RPMI8226 (cell line): ENCODE measurements around the gene PARD3B.

Experiments used
- DNase-seq: peaks from one replicate; pipeline ENCODE4 v3.0.0-alpha.2; 2015

Gene PARD3B

DNA sequence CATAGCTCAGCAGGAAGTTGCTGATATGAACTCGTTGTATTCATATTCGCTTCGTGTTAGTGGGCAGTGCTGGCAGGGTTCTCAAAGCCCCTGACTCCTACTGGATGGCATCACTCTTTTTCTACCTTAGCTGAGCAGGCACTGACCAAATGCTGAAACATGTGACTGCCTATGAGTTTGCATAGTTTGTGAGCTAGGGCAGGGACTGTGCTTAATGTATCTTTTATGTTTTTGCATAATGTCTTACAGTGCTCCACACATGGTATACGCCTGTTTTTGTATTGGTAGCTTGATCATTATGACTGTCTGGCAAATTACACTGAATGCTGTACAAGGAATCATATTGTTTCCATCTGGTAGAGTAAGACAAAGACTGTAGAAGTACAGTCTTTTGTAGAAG lies 305.3 kb downstream of the PARD3B start:
- no peak for DNase-seq

DNA sequence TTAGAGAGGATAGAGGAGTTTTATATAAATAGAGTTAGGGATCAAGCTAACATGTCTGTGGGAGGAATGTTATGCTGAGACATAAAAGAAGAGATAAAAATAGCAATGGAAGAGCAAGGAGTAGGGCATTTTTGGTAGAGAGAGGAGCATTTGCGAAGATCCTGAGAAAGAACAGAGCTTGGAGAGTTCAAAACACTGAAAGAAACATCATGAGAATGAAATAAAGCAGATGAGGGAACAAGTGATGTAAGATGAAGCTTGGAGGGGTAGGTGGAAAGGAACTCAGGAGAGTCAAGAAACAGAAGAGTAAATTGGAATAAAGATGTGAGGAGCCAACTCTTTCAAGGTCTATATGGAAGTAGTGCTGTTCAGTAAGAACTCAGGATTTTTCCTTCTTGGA lies 308.6 kb downstream of the PARD3B start:
- DNase-seq = no peak

DNA sequence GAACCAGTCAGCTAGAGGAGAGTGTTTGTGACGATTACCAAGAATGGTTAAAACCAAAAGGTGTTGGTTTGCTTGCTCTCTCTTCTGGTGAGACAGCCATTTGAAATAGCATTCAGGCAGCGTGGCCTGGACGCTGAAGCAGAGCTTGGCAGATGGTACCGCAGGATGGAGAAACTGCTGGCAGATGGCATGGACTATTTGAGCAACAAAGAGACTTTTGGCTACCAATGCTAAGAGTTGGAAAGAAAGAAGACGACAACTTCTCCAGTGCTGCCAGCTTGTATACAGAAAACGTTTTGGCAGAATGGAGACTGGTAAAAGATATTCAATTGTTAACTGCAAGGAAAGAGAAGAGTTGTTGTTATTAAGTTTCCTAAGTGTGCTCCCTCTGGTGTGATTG lies 315.0 kb downstream of the PARD3B start:
- DNase-seq = no peak

DNA sequence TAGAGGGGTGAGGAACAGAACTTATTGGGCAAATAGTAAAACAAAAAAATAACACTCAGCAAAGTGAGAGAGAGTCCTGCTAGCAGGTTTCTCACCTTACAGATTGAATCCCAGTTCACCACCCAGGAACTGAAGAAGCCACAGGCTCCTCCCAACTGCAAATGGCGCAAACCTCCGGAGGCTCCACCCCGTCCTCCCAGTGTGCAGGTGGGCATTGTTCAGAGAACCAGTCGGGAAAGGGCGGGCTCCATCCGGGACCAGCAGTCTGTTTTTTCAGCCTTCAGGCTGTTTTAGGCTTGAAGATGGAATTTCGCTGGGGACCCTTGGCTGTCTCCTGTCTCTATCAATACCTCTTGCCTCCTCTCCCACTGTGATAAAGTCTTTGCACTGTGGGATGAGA lies 317.5 kb downstream of the PARD3B start:
- DNase-seq = no peak

DNA sequence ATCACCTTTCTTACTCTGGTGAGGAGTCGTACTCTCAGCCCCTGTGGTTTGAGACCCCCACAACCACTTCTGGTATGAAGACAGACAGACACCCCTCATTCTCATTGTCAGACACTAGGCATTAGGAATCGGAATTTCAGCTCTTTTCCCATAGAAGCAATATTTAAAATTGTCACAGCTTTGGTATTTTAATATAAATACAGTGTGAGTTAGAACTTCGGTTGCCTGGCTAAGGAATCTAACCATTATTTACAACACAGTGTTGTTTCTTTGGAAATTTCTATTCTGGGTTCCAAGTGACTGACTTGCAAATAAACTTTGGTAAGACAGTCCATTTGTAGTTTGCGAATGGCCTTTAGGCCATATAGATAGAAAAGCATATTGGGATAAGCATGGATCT lies 318.1 kb downstream of the PARD3B start:
- no peak for DNase-seq

DNA sequence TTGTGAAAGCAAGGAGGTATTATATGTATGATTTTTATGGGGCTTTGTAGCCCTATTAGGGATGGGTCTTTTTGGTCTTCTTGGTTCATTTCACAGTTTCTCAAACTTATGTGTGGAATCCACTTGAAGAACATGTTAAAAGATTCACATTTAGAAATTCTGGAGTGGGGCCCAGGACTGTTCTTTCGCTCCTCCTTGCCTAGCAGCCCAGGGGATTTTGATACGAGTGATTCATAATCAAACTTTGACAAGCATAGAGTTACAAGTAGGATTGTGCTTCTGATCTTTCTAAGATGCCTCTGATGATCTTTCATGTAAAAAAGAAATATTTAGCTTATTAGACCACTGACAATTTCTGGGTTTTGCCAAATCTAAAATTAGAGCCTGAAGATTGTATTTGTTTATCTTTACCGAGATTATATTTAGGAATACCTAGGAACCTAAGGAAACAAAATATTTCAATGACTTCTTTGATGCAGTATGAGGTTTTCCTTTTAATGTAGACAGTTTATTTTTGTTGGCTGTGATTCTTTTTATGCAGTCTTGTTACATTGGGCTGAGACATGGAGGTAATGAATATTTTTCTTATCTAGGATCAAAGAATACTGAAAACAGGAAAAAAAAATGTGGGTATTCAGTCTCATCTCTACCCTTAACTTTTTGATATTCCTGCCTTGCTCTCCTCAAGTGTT lies 324.0 kb downstream of the PARD3B start:
- no peak for DNase-seq

DNA sequence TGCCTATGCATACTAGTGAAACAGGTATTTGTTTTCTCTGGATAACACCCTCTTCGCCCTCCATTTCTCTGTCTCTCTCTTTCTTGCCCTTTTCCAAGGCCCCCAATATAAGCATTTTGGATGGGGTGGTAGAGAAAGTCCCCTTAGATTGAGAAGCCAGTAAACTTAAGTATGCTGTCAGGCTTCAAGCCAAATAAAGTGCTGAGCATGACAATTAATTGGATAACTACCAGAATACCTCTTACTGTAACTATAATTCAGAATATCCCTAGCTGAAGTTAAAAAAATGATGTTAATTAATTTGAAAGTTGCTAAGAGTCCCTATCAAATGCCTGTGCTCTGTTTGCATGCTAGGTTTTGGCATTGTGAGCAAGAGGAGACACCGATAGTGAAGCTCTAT lies 324.8 kb downstream of the PARD3B start:
- no peak for DNase-seq

DNA sequence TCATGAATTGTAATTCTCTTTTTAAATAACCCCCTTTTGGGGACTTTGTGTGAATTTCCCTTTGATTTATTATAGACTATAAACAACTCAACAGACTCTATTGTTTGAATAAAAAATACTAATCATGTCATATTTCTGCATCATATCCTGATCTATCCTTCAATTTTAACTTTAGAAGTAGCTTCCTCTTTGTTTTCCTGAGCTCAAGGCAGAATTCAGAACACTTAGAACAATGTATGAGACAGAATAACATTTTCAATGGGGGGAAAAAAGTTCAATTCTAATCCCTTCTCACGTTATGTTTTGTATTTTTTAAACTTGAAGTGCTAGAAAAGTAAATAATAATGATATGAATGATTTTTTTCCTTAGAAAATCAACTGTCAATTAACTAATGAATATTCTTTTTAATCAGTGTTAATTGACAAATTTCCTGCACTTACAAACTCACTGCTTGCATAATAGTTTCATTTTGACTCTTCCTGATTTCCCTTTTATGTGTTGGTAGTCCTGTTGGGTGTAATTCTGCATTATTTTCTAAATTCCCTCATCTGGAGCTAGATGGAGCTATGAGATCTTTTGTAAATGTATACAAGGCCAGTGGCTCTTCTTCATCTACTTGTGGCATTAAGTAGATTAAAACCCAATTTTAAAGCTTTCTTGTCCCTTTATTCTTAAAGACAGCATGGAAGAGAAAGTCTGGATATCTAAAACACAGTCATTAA lies 326.1 kb downstream of the PARD3B start:
- DNase-seq = peak; percentile 30

DNA sequence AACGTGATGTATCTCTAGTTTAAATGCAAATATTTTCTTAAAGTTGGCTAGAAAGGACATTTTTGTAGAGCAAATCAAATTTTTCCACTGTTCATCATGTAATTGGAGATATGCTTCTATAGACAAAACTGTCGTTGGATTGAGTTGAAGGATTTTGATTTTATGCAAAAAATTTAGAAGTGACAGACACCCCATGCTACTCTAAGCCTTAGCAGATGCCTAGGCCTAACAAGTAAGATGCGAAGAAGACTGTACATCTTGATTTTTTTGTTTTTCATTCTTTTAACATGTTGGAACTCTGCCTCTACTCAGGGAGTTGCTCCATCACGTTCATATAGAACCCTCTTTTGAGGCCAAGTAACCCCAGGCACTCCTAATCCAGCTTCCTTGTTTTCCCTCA lies 331.0 kb downstream of the PARD3B start:
- DNase-seq = no peak

DNA sequence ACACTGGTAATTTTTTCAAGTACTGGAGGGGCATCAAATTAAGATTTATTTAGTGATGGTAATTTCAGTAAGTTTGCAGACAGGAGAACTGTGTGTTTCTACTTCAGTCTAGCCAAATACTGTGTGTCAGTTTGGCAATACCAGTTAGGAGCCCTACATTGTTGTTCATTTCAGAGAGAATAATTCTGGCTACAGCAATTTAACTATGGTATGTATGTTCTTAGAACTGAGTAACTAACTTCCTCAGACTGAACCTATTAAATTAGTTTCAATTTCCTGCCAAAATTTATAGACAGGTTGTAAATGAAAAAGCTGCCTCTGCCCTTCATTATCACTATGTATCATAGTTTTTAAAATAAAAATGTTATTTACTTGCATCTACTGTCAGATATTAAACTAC lies 332.4 kb downstream of the PARD3B start:
- DNase-seq = no peak

DNA sequence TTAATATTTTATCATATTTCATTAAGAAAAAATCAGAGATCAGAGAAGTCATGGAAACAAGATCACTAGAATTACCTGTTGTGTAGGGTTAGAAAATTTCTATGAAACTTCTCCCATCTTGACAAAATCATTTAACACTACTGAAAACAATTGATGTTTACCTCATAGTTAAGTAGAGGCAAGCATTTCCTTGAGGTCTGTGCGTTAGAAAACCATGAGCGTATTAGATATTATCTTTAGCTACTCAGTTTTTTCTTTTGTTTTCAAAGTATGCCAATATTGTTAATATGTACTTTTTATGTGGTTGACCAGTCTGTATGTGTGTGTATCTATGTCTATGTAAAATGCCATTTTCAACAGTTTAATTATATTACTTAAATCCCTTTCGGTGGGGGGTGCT lies 335.7 kb downstream of the PARD3B start:
- no peak for DNase-seq

DNA sequence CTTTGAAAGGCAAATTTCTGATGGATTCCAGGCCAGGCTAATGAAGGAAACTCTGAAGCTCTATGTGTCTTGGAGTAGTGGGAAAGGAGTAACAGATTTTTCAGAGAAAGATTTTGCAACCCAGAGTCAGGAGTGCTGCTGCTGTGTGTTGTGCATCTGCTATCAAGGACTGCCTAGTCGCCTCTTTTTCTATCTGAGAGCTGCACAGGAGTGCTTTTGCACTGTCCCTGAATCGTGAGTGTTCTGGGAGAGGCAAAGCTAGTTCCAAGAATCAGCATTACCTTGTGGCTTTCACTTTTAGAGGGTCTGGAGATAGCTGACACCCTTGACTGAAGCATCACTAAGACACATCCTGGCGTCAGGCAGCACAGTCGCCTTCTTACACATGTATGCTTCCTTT lies 336.4 kb downstream of the PARD3B start:
- DNase-seq = no peak

DNA sequence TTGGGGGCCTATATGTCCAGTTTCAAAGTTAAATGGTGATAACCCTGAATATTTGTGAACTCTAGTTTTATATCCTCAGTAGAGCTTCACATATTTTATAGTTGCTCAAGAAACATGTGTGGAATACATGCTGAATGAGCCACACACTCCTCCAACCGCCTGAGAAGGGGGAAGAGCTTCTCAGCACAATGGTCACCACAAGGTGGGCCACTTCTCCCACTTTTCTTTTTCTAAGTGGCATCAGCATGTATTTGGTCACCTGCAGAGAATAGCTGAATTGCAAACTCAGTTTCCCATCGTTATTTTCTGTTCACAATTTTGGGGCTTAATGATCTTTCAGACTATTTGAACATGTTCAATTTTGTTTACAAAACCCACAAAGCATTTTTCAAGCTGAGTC lies 340.5 kb downstream of the PARD3B start:
- no peak for DNase-seq

DNA sequence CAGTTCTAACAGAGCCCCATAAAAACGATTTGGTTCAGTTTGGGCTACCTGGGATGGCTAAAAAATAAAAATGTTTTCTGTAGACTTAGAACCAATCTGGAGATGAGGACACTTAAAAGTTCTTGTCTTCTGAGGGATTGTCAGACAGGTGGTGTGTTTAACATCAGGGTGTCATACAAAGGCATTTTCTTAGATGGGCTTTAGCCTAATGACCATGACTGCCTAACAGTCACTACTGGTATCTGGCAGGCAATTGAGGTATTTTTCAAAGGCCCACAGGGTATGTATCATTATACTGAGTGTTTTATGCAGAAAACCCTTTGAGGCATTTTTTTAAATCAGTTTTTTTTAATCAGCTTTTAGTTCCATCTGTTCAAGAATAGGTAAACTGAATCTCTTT lies 341.4 kb downstream of the PARD3B start:
- no peak for DNase-seq

DNA sequence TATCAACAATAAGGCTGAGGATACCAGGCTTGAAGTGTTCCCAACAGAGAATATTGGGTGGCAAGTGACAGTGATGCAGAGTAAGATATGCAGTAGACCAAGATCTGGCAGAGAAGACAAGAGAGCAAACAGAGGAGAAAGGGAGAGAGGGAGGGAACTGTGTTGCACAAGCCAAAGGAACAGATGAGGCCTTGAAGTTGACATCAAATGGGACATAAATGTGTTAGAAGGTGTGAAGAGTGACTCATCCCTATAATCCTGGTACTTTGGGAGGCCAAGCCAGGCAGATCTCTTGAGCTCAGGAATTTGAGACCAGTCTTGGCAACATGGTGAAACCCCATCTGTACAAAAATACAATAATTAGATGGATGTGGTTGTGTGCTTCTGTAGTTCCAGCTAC lies 342.9 kb downstream of the PARD3B start:
- DNase-seq = no peak

DNA sequence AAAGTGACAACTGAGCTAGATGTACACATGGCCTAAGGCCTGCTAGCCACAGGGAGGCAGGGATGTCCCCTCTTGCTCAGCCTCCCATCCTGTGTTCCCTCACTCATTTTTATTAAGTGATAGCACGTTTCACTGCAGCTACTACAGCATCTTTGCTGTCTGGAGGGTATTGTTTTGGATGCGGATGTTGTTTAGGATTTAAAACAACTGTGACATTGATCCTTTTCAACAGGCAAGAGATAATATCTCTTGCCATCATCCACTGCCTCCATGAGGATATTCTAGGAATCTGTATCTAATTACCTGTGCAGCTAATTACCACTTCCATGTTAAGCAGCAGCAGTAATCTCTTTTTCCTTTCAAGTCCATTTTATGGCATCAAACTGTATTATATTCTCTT lies 345.4 kb downstream of the PARD3B start:
- DNase-seq = no peak

DNA sequence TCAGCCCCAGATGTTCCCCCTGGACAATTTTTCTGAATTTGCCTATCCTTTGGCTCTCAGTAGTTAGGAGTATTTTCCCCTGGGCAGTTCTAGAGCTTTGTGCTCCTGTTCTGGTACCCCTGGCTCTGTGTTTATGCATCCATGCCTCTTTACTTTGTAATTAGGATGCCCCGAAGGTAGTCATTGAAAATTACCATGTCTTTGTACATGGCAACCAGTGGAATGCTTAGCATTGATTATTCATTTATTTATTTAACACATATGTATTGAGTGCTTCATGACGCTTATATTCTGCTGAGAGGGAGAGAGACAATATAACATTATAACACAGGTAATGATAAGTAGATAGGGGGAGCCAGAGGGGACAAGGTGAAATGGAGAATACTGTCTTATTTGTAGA lies 346.5 kb downstream of the PARD3B start:
- no peak for DNase-seq

DNA sequence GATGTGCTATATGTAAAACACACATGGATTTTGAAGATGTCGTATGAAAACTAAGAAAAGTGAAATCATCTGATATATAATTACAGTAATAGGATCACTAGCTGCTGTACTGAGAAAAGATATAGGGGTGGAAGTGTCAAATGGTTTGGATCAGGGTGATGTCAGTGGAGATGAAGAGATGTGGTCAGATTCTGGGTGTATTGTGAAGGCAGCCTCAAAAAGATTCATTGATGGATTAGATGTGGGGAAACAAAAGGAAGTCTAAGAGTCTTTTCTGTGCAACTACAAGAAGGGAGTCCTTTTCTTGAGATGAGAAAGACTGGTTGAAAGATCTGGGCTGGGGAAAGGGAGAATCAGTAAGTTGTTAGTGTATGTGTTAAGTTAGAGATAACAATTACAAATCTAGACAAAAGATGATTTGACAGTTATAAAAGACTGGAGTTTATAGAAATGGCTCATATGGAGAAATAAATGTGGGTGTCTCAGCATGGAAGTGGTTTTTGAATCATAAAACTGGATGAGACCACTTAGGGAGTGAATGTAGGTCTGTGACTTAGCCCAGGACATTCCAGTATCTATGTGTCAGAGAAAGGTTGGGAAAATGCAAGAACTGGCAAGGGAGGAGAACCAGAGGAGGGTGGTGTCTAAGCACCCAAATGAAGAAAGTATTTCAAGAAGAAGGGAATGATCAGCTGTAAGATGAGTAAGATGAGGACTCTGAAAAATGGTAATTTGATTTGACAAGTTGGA lies 347.4 kb downstream of the PARD3B start:
- DNase-seq = no peak

DNA sequence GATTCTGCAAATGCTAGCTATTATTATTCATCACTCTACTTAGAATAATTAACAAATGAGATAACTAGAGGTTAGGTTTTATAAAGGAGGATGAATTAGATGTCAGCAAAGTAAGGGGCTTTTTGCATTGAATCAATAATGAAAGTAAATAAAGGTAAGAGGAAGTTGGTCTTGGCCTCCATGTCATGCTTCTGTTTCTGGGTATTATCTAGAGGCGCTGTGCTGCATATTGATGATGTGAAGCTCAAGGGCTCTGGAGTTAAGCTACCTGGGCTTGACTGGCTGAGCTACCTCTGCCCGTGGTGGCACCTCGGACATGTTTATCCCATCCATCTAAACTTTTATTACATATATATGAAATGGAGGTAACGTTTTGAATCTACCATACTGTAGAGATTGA lies 350.9 kb downstream of the PARD3B start:
- peak; percentile 17 for DNase-seq

DNA sequence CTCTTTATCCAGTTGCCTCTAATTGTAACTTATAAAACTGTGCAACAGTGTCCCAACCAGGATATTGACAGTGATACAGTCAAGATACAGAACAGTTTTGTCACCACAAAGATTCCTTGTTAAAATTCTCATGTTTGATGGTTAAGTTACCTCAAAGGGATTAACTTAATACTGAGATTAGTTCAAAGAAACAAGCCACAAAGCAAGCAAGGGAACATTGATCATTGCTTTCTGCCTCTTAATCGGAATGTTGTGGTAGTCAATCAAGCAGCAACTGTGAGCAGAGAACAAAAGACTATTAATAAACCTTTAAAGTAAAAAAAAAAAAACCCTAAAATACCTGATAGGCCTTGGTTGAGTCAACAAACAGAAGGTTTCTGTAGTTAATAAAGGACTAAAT lies 352.3 kb downstream of the PARD3B start:
- DNase-seq = no peak

DNA sequence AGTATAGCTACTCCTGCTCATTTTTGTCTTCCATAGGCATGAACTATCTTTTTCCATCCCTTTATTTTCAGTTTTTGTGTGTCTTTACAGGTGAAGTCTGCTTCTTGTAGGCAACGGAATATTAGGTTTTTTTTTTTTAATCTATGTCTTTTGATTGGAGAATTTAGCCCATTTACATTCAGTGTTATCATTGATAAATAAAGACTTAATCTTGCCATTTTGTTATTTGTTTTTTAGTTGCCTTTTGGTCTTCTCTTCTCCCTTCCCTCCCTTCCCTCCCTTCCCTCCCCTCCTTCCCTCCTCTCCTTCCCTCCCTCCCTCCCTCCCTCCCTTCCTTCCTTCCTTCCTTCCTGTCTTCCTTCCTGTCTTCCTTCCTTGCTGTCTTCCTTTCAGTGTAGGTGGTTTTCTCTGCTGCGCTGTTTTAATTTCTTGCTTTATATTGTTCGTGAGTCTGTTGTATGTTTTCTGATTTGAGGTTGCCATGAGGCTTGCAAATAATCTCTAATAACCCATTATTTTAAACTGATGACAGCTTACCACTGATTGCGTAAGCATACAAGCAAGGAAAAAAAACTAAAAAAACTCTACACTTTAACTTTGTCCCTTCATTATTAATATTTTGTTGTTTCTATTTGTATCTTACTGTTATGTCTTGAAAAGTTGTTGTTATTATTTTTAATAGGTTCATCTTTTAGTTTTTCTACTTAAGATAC lies 353.8 kb downstream of the PARD3B start:
- no peak for DNase-seq

DNA sequence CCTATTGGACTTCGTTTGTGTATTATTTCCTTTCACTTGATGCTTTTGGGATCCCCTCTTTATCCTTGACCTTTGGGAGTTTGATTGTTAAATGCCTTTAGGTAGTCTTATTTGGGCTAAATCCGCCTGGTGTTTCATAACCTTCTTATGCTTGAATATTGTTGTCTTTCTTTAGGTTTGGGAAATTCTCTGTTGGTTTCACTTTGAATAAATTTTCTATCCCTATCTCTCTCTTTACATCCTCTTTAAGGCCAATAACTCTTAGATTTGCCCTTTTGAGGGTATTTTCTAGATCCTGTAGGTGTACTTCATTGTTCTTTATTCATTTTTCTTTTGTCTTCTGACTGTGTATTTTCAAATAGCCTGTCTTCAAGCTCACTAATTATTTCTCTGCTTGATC lies 354.7 kb downstream of the PARD3B start:
- no peak for DNase-seq

DNA sequence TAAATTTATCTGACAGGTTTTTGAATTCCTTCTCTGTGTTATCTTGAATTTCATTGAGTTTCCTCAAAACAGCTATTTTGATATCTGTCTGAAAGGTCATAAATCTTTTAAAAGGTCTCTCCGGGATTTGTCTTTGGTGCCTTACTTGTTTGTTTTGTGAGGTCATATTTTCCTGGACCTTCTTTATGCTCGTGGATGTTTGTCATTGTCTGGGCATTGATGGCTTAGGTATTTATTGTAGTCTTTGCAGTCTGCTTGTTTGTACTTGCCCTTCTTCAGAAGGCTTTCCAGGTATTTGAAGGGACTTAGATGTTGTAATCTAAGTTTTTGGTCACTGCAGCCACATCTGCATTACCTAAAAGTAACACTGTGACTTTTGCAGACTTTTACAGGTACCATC lies 355.2 kb downstream of the PARD3B start:
- DNase-seq = no peak

DNA sequence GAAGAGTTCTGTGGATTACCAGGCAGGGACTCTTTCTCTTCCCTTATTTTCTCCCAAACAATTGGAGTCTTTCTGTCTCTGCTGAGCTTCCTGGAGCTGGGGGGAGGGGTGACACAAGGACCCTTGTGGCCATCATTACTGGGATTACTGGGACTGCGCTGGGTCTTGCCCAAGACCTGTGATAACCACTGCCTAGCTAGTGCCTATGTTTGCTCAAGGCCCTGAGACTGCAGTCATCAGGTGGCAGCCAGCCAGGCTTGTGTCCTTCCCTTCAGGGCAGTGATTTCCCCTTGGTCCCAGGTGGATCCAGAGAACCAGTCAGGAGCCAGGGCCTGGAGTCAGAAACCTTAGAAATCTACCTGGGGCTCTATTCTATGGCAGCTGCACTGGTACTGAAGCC lies 355.6 kb downstream of the PARD3B start:
- DNase-seq = no peak
